ENCODE measurements around the gene CPNE6.

Gene CPNE6

GRCh38 chr14:24126939-24127338, 55.6 kb downstream of the CPNE6 start:
- Histone ChIP-seq H4K20me1 (ENCODE audit: insufficient read depth, low read length) (no peaks in the 10 kb centered on the region), H3F3A (ENCODE audit: insufficient read depth, low read length) (no peaks in the 10 kb centered on the region), H3K27ac (ENCODE audit: low read length) (no peak overlapping the region), H2AFZ (ENCODE audit: low read length) (no peak overlapping the region), H3K79me2 (ENCODE audit: low read length) (no peaks in the 10 kb centered on the region), H3K4me1 (ENCODE audit: low read length) (no peaks in the 10 kb centered on the region), H3K4me3 (ENCODE audit: low read length) (no peak overlapping the region), H3K27me3 (replicated peaks; ENCODE audit: insufficient read depth, low read length) (no peaks in the 10 kb centered on the region), H3K9ac (ENCODE audit: low read length) (no peak overlapping the region), H3K4me2 (ENCODE audit: low read depth, low read length) (no peak overlapping the region), H3K9me3 (replicated peaks; ENCODE audit: insufficient read depth, low read length) (no peaks in the 10 kb centered on the region), H3K36me3 (replicated peaks; ENCODE audit: insufficient read depth, low read length) (no peaks in the 10 kb centered on the region), H3K9me2 (replicated peaks; ENCODE audit: insufficient read depth, low read length) (no peaks in the 10 kb centered on the region)
- no peak for TF ChIP-seq EZH2phosphoT487 (IDR thresholded peaks at IDR 0.05; ENCODE audit: low read length)
- TF ChIP-seq EZH2 (optimal IDR thresholded peaks at IDR 0.05; ENCODE audit: low read depth, low read length): no peak
- TF ChIP-seq CTCF (IDR thresholded peaks at IDR 0.05; ENCODE audit: low read length): no peak
- no peak for DNase-seq

- Histone ChIP-seq H3K4me2 (ENCODE audit: low read depth, low read length) (no peak overlapping the region), H4K20me1 (ENCODE audit: insufficient read depth, low read length) (no peaks in the 10 kb centered on the region), H3K4me1 (ENCODE audit: low read length) (no peaks in the 10 kb centered on the region), H3K27me3 (replicated peaks; ENCODE audit: insufficient read depth, low read length) (no peaks in the 10 kb centered on the region), H3K9ac (ENCODE audit: low read length) (no peak overlapping the region), H3K9me3 (replicated peaks; ENCODE audit: insufficient read depth, low read length) (no peaks in the 10 kb centered on the region), H3K79me2 (ENCODE audit: low read length) (no peaks in the 10 kb centered on the region), H2AFZ (ENCODE audit: low read length) (no peak overlapping the region), H3K4me3 (ENCODE audit: low read length) (no peak overlapping the region), H3K36me3 (replicated peaks; ENCODE audit: insufficient read depth, low read length) (no peaks in the 10 kb centered on the region), H3K9me2 (replicated peaks; ENCODE audit: insufficient read depth, low read length) (no peaks in the 10 kb centered on the region), H3F3A (ENCODE audit: insufficient read depth, low read length) (no peaks in the 10 kb centered on the region), H3K27ac (ENCODE audit: low read length) (no peak overlapping the region)
- TF ChIP-seq CTCF (IDR thresholded peaks at IDR 0.05; ENCODE audit: low read length): no peak
- no peak for TF ChIP-seq EZH2phosphoT487 (IDR thresholded peaks at IDR 0.05; ENCODE audit: low read length)
- no peak for TF ChIP-seq EZH2 (optimal IDR thresholded peaks at IDR 0.05; ENCODE audit: low read depth, low read length)
- DNase-seq: no peak
Observed at GRCh38 chr14:24127673-24128072, 56.3 kb downstream of the CPNE6 start.
